Mucosa of gallbladder (tissue), 1 donor: ENCODE data around the gene EIF4G1. TPM values are rescaled to one million over a fixed set of nuclear protein-coding genes. Genes with fewer than 3 reads are reported as not detected.
A peak's percentile ranks its signal among the peaks of the same experiment; 100 is the strongest.

Experiments used
- DNase-seq: peaks from one replicate; pipeline ENCODE4 v3.0.0-alpha.2; 2020; ENCODE audit warnings: low spot score
- total RNA-seq: library from RNA; stranded (reverse); gene quantifications from one replicate; pipeline ENCODE4 v1.2.1, GENCODE V29; 2021
- donor health status: DM: no; HTN: no; CAD: no.

Gene EIF4G1
- total RNA-seq, 1 donor from 2014 or later: 330 TPM

GRCh38 chr3:184307915-184308314 is 6.5 kb upstream of the EIF4G1 start:
- no peak for DNase-seq

- no peak for DNase-seq
Observed at GRCh38 chr3:184308744-184309143, 5.7 kb upstream of the EIF4G1 start.

GRCh38 chr3:184311633-184312032 is 2.8 kb upstream of the EIF4G1 start:
- no peak for DNase-seq

- DNase-seq: peak; percentile 67
Observed at GRCh38 chr3:184314700-184315542, 515 bp downstream of the EIF4G1 start.

GRCh38 chr3:184315543-184315867 is 1.1 kb downstream of the EIF4G1 start:
- DNase-seq: no peak

- no peak for DNase-seq
Observed at GRCh38 chr3:184315871-184316661, 1.7 kb downstream of the EIF4G1 start.

GRCh38 chr3:184316792-184317191 is 2.4 kb downstream of the EIF4G1 start:
- no peak for DNase-seq

GRCh38 chr3:184317201-184317600 is 2.8 kb downstream of the EIF4G1 start:
- DNase-seq: no peak

- DNase-seq: peak; percentile 94
Observed at GRCh38 chr3:184320104-184320445, 5.7 kb downstream of the EIF4G1 start.

- DNase-seq: no peak
Observed at GRCh38 chr3:184321666-184322065, 7.3 kb downstream of the EIF4G1 start.

- DNase-seq: no peak
Observed at GRCh38 chr3:184322731-184323487, 8.5 kb downstream of the EIF4G1 start.

- DNase-seq: no peak
Observed at GRCh38 chr3:184323696-184324095, 9.3 kb downstream of the EIF4G1 start.

GRCh38 chr3:184325269-184325668 is 10.9 kb downstream of the EIF4G1 start:
- no peak for DNase-seq

GRCh38 chr3:184325715-184326369 is 11.4 kb downstream of the EIF4G1 start:
- no peak for DNase-seq

GRCh38 chr3:184327171-184327570 is 12.8 kb downstream of the EIF4G1 start:
- no peak for DNase-seq

- no peak for DNase-seq
Observed at GRCh38 chr3:184328516-184328915, 14.1 kb downstream of the EIF4G1 start.

- DNase-seq: no peak
Observed at GRCh38 chr3:184332370-184333090, 18.1 kb downstream of the EIF4G1 start.

- no peak for DNase-seq
Observed at GRCh38 chr3:184333190-184333589, 18.8 kb downstream of the EIF4G1 start.

- no peak for DNase-seq
Observed at GRCh38 chr3:184333700-184334099, 19.3 kb downstream of the EIF4G1 start.

- DNase-seq: no peak
Observed at GRCh38 chr3:184334470-184335158, 20.2 kb downstream of the EIF4G1 start.

GRCh38 chr3:184335291-184335660 is 20.9 kb downstream of the EIF4G1 start:
- DNase-seq: no peak
